ENCODE data around the gene GFM2.
"Not testable (repeated sequence)": the region's sequence is repeated elsewhere in the genome, so short reads cannot be mapped to it uniquely, and the experiment has no call there.

Gene GFM2, protein sequence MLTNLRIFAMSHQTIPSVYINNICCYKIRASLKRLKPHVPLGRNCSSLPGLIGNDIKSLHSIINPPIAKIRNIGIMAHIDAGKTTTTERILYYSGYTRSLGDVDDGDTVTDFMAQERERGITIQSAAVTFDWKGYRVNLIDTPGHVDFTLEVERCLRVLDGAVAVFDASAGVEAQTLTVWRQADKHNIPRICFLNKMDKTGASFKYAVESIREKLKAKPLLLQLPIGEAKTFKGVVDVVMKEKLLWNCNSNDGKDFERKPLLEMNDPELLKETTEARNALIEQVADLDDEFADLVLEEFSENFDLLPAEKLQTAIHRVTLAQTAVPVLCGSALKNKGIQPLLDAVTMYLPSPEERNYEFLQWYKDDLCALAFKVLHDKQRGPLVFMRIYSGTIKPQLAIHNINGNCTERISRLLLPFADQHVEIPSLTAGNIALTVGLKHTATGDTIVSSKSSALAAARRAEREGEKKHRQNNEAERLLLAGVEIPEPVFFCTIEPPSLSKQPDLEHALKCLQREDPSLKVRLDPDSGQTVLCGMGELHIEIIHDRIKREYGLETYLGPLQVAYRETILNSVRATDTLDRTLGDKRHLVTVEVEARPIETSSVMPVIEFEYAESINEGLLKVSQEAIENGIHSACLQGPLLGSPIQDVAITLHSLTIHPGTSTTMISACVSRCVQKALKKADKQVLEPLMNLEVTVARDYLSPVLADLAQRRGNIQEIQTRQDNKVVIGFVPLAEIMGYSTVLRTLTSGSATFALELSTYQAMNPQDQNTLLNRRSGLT

DNA sequence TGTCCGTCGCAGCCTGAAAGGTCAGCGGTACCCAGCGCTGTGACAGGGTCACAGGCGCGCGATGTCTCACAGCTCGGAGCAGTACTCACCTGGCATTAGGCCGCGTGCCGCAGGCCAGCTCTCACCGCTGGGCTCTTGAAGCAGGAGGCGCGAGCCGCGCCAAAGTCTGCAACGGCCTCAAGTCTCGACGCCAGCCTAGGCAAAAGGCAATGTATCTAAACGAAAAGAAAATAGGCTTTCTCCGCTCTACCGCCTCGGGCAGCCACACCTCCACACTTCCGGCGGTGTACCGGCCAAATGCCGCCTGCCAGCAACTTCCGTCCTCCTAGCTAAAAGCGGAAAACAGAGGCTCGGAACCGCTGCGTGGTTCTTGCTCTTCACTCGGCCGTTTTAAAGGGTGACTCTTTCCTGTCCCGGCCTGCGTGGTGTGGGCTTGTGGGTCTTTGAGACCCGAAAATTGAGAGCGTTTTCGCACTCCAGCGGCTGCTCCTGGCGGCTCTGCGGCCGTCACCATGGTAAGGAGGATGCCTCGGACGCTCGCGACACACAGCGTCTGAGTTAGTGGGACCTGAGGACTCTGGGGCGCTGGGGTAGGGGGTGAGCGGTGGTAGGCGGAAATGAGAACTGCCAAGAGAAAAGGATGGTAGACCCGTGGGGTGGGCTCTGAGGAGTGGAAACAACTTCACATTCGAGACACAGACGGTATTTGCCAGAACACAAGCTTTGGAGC is at the start of gene GFM2, which contains the start of gene NSA2:
Gene GFM2, minus strand, starts transcription at position 269 of the 730 bp plus-strand sequence. CDS start 3,375 bp downstream, outside the sequence.
Gene NSA2, plus strand, starts transcription at position 401 of the 730 bp plus-strand sequence. Its CDS starts 112 bp downstream, at position 513.
- DNase-seq (ENCODE audit: low read depth): peak; percentile 93

DNA sequence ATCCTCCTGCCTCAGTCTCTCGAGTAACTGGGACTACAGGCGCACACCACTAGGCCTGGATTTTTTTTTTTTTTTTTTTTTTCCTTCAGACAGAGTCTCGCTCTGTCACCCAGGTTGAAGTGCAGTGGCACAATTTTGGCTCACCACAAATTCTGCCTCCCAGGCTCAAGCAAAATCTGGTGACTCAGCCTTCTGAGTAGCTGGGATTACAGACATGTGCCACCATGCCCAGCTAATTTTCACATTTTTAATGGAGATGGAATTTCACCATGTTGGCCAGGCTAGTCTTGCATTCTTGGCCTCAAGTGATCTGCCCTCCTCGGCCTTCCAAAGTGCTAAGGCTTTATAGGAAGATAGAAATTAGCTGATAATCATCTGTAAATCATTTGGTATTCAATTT is 44.0 kb upstream of the GFM2 start:
- DNase-seq (ENCODE audit: low read depth): no peak

DNA sequence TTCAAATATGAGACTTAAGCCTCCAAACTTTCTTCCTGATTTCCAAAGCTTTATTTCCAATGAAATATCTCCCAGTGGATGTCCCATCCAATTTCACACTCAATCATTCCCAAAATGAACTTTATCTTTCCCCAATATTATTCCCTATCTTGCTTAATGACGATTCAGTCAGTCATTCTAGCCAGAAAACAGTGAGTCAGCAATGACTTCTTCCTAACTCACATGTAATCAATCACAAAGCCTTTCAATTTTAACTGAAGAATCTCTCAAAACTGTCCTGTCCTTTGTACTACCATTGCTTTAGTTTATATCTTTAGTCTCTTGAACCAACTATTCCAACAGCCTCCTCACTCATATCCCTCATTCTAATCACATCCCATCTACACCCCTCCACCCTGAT is 35.0 kb upstream of the GFM2 start:
- DNase-seq (ENCODE audit: low read depth): no peak

DNA sequence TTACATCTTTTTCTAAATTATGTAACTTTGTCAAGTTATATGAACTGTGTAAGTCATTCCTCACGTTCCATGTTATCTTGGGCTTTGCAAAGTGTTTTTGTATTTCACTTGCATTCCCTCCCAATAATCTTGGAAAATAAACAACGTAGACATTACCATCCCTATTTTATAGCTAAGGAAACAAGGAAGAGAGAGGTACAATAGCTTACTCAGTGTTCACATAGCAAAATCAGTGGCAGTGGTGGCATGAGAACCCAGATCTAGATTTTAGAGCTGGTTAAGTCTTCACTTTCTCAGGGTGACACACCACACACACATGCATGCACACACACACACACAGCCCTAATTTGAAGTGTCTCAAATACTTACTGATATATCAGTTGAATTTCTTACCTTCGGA is 34.3 kb upstream of the GFM2 start:
- DNase-seq (ENCODE audit: low read depth): no peak

DNA sequence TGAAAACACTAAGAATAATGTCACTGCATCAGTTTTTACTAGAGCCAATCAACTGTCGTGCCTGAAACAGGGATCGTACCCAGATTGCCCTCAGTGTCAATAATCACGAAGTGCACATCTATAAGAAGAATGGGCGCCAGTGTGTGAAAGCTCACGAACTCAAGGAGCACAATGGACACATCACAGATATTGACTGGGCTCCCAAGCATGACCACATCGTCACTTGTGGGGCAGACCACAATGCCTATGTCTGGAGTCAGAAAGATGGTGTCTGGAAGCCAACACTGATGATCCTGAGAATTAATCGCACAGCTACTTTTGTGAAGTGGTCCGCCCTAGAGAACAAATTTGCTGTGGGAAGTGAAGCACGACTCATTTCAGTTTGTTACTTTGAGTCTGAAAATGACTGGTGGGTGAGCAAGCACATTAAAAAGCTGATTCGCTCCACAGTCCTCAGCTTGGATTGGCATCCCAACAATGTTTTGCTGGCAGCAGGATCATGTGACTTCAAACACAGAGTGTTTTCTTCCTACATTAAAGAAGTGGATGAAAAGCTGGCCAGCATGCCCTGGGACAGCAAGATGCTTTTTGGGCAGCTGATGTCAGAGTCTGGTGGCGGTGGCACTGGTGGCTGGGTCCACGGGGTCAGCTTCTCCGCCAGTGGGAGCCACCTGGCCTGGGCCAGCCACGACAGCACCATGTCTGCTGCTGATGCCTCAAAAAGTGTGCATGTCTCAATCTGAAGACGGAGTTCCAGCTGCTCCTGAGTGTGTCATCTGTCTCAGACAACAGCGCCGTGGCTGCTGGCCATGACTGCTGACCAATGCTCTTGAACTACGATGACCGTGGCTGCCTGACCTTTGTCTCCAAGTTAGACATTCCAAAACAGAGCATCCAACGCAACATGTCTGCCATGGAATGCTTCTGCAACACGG is 32.3 kb upstream of the GFM2 start:
- no peak for DNase-seq (ENCODE audit: low read depth)

DNA sequence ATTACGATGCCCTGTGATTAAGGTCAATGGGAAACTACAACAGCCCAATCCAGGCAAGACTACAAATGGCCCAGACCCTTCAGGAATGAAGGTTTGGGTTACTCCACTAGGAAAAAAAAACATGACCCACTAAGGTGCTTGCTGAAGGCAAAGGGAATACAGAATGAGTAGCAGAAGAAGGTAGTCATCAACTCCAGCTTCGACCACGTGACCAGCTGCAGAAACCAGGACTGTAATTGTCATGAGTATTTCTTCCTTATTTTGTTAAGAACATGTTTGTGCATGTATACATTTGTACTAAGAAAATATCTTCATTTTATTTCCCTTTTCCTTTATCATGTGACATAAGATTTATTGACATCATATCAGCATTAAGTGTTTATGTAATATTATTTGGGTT is 24.8 kb upstream of the GFM2 start:
- DNase-seq (ENCODE audit: low read depth): not testable (repeated sequence)

DNA sequence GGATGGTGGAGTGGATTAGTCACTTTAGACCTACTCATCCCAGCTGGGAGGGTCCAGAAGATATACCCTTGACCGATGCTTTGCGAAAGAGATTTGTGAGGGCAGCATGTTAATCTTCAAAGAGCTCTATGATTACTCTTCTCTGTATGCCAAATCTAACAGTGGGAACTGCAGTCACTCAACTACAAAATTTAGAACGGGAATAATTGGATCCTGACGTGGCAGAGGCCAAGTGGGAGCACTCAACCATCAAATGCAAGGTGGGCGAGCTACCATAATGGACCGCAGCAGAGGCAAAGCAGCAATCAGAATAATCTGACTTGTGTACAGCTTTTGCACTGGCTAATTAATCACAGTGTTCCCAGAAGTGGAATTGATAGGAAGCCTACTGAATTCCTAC is 20.5 kb upstream of the GFM2 start:
- no peak for DNase-seq (ENCODE audit: low read depth)

DNA sequence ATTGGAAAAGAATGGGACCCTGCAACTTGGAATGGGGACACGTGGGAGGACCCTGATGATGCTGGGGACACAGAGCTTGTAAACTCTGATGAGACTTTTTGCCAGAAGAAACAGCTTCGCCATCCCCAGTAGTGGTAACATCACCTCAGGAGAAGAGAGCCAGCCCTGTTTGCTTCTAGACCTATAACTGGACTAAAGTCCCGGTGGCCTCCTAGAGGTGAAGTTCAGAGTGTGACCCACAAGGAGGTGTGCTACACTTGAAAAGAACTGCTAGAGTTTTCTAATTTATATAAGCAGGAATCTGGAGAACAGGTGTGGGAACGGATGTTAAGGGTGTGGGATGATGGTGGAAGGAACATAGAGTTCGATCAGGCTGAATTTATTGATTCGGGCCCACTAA is 19.9 kb upstream of the GFM2 start:
- no peak for DNase-seq (ENCODE audit: low read depth)

DNA sequence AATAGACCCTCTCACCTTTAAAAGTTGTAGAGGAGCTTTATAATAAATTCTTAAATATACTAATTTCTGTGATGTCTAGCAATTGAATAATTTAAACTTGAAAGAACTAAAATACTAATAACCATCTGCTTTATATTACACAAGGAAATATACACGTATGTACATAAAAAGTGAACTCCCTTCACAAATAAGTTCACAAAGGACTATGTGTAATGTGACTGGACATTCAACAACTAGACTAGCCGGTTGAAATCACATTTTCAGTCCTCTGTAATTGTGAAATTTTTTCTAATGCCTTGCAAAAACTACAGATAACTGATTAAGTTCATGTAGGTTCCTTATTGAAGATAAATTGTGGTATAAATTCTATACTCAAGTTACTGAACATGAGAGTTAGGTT is 11.7 kb upstream of the GFM2 start:
- DNase-seq (ENCODE audit: low read depth): no peak

DNA sequence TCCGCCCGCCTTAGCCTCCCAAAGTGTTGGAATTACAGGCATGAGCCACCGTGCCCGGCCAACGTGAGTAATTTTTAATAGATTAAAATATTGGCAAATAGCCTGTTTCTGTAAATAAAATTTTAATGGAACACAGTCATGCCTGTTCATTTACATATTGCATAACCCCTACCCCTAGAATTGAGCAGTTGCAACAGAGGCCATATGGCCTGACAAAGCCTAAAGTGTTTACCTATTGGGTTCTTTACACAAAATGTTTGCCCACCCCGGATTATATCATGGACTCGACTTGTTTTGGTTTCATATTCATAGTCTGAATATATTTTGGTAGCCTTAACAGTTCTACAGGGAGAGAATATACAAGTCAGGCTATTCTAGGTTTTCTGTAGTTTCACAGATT is 5.4 kb upstream of the GFM2 start:
- peak; percentile 43 for DNase-seq (ENCODE audit: low read depth)

DNA sequence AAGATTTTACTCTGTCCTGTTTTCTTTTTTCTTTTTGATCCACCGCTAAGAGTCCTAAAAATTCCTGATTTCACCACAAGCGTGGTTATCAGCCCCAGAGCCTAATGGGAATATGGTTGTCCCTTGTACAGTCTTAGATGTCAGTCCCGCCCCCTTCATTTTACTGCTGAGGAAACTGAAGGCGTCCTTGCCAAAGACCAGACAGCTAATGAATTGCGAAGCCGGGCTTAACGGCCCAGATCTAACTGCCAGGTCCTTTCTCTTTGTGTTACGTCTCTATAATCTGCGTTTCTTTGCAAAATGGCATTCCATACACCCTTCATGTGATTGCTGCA is 629 bp upstream of the GFM2 start:
- DNase-seq (ENCODE audit: low read depth): peak; percentile 72

DNA sequence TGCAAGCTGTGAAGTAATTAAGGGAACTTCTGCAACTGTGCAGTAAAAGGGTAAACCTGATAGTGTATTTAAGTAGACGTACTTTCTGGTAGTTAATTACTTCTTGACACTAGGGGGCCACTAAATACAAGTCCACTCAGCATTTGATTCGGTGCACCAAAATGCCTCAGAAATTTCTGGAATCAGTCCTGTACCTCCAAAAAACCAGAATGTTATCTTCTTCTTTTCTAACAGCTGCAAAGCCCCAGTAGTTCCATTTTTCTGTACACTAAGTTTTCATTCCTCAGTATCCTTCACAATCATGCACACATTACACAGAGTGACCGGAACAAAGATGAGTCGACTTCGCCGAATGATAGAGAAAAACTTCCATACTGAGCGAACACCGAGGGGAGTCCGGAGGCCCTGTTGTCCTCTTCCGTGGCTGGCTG is 484 bp downstream of the GFM2 start:
- DNase-seq (ENCODE audit: low read depth): peak; percentile 61

DNA sequence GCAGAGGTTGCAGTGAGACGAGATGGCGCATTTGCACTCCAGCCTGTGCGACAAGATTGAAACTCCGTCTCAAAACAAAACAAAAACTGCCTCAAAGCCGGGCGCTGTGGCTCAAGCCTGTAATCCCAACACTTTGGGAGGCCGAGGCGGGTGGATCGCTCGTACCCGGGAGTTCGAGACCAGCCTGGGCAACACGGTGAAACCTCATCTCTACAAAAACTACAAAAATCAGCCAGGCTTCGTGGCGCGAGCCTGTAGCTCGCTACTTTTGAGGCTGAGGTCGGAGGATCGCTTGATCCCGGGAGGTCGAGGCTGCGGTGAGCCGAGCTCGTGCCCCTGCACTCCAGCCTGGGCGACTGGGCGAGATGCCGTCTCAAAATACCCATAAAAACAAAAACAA is 988 bp downstream of the GFM2 start:
- DNase-seq (ENCODE audit: low read depth): no peak

DNA sequence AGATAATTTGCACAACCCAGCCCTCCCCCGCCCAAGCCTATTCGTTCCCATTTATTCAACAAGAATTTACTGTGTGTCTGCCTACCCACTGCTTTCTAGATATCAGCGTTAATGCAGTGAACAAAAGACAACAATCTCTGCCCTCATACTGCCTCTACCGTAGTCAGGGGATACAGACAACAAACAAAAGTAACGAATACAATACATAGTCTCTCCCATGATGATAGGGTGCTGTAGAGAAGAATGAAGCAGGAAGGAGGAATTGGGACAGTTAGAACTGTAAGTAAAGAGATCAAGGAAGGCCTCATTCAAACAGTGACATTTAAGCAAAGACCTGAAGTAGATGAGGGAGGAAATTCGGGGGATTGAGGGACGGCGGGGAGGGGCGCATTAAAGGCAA is 1.7 kb downstream of the GFM2 start:
- peak; percentile 9 for DNase-seq (ENCODE audit: low read depth)

DNA sequence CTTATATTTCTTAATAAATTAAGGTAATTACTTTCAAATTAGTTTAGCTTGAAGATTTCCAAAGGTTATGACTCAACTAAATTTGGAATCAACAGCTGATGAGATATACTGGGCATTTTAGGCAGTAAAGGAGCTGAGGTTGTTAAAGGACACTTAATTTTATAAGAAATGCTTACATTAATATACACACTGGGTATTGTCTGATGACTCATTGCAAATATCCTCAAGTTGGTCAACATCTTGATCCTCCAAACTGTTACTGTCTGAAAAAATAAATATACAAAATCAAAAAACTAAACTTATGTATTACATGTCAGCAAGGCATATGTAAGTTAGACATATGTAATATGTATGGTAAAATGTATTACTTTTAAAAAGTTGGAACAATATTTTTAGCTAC is 3.4 kb downstream of the GFM2 start:
- DNase-seq (ENCODE audit: low read depth): no peak

DNA sequence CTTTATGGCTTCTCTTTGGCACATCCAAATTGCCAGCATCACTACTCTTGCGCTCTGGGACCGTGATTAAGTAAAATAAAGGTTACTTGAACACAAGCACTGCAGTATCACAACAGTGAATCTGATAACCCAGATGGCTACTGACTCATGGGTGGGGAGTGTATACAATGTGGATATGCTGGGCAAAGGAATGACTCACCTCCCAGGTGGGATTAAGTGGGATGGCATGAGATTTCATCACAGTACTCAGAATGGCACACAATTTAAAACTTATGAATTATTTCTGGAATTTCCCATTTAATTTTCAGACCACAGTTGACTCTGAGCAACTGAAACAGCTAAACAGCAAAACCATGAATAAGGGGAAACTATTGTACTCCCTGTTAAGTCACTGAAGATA is 4.3 kb downstream of the GFM2 start:
- DNase-seq (ENCODE audit: low read depth): peak; percentile 96

DNA sequence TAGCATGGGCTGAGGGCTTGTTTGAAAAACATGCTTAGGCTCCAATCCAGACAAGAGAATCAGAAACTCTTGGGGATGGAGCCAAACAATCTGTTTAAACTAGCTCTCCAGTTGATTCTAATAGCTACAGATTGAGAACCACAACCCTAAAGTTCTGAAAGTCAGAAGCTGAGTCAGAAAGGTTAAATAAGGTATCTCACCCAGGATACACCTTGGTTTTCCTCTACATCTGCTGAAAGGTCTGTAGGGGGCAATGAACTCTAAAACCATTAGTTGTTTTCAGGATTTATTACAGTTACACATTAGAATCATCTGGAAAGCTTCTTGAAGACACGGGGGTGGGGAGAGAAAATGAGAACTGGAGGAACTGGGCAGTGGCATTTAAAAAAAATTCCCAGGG is 5.7 kb downstream of the GFM2 start:
- DNase-seq (ENCODE audit: low read depth): peak; percentile 10

DNA sequence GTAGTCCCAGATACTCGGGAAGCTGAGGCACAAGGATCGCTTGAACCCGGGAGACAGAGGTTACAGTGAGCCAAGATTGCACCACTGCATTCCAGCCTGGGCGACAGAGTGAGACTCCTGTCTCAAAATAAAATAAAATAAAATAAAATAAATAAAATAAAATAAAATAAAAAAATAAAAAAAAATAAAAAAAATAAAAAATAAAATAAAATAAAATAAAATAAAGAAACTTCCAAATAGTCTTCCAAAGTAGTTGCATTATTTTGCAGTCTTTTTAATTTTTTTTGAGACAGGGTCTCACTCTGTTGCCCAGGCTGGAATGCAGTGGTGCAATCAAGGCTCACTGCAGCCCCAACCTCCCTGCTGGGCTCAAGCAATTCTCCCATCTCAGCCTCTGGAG is 18.2 kb downstream of the GFM2 start:
- not testable (repeated sequence) for DNase-seq (ENCODE audit: low read depth)

DNA sequence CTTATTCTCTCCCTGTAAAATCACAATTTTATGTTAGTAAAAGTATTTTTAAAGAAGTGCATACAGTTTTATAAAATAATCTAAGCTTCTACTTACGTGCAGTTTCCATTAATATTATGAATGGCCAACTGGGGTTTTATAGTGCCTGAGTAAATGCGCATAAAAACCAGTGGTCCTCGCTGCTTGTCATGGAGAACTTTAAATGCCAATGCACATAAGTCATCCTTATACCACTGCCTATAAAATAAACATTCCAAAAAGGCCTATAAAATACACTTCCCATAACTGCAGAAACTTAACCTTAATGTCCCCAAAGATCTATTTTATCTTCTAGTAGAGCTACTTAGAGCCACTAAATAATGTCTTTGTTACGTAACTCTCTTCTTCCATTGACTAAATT is 28.5 kb downstream of the GFM2 start:
- no peak for DNase-seq (ENCODE audit: low read depth)

DNA sequence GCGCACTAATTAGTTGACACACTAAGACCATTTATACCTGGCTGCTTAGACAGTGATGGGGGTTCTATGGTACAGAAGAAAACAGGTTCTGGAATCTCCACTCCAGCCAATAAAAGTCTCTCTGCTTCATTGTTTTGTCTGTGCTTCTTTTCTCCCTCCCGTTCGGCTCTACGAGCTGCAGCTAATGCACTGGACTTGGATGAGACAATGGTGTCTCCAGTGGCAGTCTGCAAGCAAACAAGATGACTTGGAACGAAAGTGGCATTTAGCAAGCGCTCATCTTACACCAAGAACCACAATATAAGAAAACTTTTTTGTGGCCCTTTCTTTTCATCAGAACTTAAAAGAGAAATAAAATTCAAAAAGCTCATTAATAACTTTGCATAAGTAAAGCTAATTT is 30.2 kb downstream of the GFM2 start:
- DNase-seq (ENCODE audit: low read depth): no peak

DNA sequence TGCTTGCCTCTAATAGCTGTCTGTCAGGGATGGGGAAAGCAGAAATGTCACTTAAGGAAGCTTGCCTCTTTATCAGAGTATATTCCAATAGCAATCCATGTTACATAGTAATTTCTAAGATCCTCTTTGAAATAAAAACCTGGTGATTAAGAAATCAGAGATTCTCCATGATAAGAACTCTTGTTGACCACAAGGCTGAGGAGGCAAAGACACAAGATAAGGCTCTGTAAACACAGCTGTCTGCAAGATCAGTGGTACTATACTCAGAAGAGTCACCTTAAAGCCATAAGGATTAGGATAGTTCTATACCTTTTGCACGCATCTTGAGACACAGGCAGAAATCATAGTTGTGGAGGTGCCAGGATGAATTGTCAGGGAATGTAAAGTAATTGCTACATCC is 41.6 kb downstream of the GFM2 start:
- DNase-seq (ENCODE audit: low read depth): peak; percentile 85

DNA sequence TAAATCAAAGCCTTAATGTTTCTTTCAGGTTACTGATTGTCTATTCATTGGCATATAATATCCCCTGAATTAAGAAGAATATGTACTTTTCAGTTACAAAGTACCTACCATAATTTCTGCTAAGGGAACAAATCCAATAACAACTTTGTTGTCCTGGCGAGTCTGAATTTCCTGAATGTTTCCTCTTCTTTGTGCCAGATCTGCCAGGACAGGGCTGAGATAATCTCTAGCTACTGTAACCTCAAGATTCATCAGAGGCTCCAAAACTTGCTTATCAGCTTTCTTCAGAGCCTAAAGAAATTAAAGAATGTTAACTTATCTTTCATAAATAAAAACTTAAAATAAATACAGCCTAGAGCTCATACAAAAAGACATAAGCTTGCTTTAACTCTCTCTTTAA is 44.6 kb downstream of the GFM2 start:
- peak; percentile 17 for DNase-seq (ENCODE audit: low read depth)

Measured in amniotic epithelial cell (primary cell).